AG09309 (cell line): Measurements from ENCODE around the gene MYMK.

Source experiments
- DNase-seq: peaks from one replicate; pipeline ENCODE4 v3.0.0-alpha.2; 2010; ENCODE audit warnings: low read depth
- H3K4me3 ChIP-seq: 2 replicates; pipeline ENCODE4 v1.5.1; 2011; ENCODE audit warnings: mild to moderate bottlenecking, low read depth, low read length, moderate library complexity; ENCODE audit not compliant: control insufficient read depth
- CTCF ChIP-seq: IDR thresholded peaks from 2 replicates; pipeline ENCODE4 v1.5.1; 2011; ENCODE audit warnings: mild to moderate bottlenecking, low read depth, low read length, inconsistent platforms; ENCODE audit not compliant: insufficient read depth, control insufficient read depth; ENCODE audit errors: missing control alignments

The MYMK gene

GRCh38 chr9:133563291-133563796, 38.6 kb upstream of the MYMK start:
- DNase-seq, result no peak
- no peak overlapping the region for H3K4me3 ChIP-seq
- TF ChIP-seq CTCF, result no peak

GRCh38 chr9:133562611-133563290, 38.0 kb upstream of the MYMK start:
- no peak for DNase-seq
- H3K4me3 ChIP-seq, result no peak overlapping the region
- TF ChIP-seq CTCF, result no peak

- DNase-seq, result no peak
- TF ChIP-seq CTCF, result no peak
- H3K4me3 ChIP-seq, result no peak overlapping the region
Observed at GRCh38 chr9:133561976-133562554, 37.3 kb upstream of the MYMK start.

DNA sequence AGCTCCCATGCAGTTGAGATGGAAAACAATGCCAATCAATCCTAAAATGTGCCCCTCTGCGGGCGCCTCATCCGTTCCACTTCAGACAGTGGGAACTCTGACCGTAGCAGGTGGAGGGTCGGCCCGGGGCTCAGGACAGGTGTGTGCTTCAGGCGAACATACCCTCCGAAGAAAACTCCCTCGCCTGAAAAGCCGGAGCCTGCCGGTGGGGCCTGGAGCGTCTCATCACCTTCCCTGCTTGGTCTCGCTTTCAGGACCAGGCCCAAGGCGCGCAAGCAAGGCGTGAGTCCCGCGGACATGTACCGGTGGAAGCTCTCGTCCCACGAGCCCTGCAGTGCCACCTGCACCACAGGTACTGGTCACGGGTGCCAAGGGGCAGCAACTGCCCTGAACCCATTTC, 36.2 kb upstream of the MYMK start:
- DNase-seq, result no peak
- no peak for TF ChIP-seq CTCF
- H3K4me3 ChIP-seq, result no peak overlapping the region

GRCh38 chr9:133560311-133560710, 35.6 kb upstream of the MYMK start:
- TF ChIP-seq CTCF, result no peak
- H3K4me3 ChIP-seq, result no peak overlapping the region
- no peak for DNase-seq

DNA sequence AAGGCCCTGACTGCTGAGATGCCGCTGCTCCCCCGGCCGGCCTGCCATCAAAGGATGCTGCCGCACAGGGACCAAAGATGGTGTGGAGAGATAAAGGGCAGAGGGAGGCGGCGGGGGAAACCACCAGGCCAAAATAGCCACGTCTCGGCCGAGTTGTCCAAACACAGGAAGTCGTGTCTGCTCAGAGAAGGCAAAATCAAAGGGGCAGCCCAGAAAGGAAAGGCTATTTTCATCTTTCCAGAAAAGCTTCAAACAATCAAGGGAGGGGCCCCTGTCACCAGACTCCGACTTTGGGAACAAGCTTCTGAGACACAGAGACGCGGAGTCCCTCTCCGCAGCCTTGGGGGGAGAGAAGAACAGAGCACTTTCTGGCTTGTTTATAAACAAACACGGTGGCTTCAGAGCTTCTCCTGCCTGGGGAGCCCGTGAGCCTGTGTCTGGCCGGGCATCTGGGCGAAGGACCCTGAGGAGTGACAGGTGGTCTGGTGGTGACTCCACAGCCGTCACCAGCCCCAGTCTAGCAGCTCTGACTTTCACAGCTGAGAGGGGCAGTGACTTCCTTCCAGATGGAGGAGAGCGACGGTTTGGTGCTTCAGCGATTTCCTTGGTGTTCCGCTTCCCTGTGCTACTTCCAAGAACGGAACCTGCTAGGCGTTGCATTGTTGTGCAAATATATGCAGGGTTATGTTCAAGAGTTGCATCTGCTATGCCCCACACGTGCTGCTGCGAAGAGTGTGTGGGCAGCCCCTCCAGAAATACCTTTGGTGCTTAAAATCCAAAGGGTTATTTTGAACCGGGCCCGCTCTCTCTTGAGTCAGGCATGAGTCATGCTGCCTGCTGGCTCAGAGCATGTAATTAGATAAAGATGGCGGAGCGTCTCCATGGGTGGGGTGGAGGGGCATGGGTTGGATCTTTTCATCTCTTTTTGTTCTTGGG, 33.7 kb upstream of the MYMK start:
- H3K4me3 ChIP-seq, result no peak overlapping the region
- peak; percentile 31 for DNase-seq
- TF ChIP-seq CTCF, result no peak
